ENCODE measurements around the gene CES2. TPM values are rescaled to one million over a fixed set of nuclear protein-coding genes. Genes with fewer than 3 reads are reported as not detected.
"Not testable (repeated sequence)": the region's sequence is repeated elsewhere in the genome, so short reads cannot be mapped to it uniquely, and the experiment has no call there.

Gene CES2
- total and polyA plus RNA-seq, 3 experiments from 2014 or later: 23.5 to 26.6 (median 23.8) TPM

DNA sequence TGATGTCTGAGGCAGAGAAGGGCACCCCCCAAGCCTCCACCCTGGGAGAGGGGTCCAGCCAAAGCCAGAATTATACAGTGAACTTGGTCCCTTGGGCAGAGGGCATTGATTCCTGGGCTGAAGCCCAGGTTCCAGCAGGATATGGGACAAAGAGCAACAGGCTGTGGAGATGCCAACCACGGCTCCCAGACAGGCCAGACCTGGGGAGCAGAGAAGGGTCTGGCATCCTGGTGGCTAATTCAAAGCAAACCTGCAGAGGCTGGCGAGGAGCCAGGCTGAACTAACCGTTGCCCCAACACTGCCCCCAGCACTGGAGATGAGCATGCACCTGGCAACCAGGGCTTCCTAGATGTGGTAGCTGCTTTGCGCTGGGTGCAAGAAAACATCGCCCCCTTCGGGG is 28.7 kb downstream of the CES2 start:
- Histone ChIP-seq H3K36me3 (ENCODE audit: insufficient read depth, low read length) (no peaks in the 10 kb centered on the region), H3K27ac (ENCODE audit: low read depth, low read length) (no peak overlapping the region), H3K4me1 (ENCODE audit: insufficient read depth, low read length) (no peaks in the 10 kb centered on the region), H3K4me3 (ENCODE audit: low read length) (no peak overlapping the region), H3K9me3 (ENCODE audit: low read length) (no peaks in the 10 kb centered on the region), H3K27me3 (ENCODE audit: insufficient read depth, low read length, poor library complexity, severe bottlenecking) (no peaks in the 10 kb centered on the region)
- peaks cover 10 to 12% of the 10 kb centered on the region in 2 donors for H3K27me3 Mint-ChIP-seq
- no peak overlapping the region for H3K4me3 Mint-ChIP-seq
- peaks cover 0 to 6% (median 2%) of the 10 kb centered on the region in 3 donors for H3K4me1 Mint-ChIP-seq
- H3K27ac Mint-ChIP-seq: no peak overlapping the region
- H3K36me3 Mint-ChIP-seq: no peaks in the 10 kb centered on the region
- no peaks in the 10 kb centered on the region for H3K9me3 Mint-ChIP-seq
- ChIA-PET CTCF (interaction anchor here (0.9 to 1.0 kb wide), 2 partner anchors 15 to 221 kb away, joined by 3 read pairs; no protein-coding TSS in a partner anchor), POLR2A (no interaction called here)
- no peak for DNase-seq

DNA sequence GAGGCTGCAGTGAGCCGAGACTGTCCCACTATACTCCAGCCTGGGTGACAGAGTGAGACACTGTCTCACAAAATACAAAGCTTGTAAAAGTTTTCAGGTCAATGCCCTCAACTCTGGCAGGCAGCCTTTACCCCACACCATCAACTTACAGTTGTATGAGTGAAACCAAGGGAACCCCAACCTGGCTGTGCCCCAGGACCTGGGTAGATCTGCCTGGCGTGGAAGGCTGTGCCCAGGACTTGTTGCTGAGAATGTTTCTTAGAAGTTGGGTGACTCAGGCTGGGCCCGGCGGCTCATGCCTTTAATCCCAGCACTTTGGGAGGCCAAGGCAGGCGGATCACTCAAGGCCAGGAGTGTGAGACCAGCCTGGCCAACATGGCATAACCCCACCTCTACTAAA is 33.5 kb downstream of the CES2 start:
- Mint-ChIP-seq H3K27ac (no peak overlapping the region), H3K36me3 (no peaks in the 10 kb centered on the region), H3K27me3 (peaks cover 12% of the 10 kb centered on the region in 2 donors), H3K4me3 (no peak overlapping the region), H3K4me1 (no peaks in the 10 kb centered on the region), H3K9me3 (no peaks in the 10 kb centered on the region)
- no peaks in the 10 kb centered on the region for H3K4me1 ChIP-seq (ENCODE audit: insufficient read depth, low read length)
- DNase-seq: no peak
- no peaks in the 10 kb centered on the region for H3K9me3 ChIP-seq (ENCODE audit: low read length)
- H3K4me3 ChIP-seq (ENCODE audit: low read length): no peak overlapping the region
- H3K27ac ChIP-seq (ENCODE audit: low read depth, low read length): no peak overlapping the region
- H3K36me3 ChIP-seq (ENCODE audit: insufficient read depth, low read length): no peaks in the 10 kb centered on the region
- POLR2A ChIA-PET: no interaction called here
- no peaks in the 10 kb centered on the region for H3K27me3 ChIP-seq (ENCODE audit: insufficient read depth, low read length, poor library complexity, severe bottlenecking)
- CTCF ChIA-PET: interaction anchor here (2.0 kb wide), 1 partner anchor 49 kb away, joined by 4 read pairs; no protein-coding TSS in a partner anchor

DNA sequence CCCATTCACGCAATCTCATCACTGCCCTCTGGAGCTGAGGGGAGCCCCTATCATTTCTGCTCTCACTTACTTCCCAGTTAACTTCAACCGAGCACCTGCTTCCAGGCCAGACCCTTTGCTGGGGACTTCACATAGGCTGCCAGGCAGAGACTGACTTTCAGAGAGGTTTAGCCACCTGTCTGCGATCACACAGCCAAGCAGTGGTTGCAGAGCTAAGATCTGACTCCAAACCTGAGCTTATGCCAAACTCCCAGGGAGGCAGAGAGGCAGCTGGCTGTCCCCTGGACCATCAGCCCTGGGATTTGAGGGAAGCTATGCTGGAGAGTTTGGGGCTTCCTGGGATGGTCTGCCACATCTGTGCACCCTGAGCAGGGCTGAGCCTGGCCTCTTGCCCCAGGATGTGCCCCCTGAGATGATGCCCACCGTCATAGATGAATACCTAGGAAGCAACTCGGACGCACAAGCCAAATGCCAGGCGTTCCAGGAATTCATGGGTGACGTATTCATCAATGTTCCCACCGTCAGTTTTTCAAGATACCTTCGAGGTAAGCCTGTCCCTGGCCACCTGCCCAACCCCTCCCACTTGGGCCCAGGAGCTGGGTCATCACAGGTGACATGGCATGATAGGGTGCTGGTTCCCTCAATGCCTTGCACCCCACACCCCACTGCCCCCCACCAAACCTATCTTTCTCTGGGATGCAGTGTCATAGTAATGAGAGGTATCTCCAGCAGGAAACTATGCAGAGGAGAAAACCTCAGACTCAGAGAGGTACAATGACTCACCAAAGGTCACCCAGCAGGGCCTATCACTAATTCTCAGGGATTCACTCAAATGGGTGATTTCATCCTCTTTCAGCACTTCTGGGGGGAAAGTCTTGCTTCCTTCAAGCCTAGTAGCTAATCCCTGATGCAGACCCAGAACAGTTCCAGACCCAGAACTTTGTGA is 35.7 kb downstream of the CES2 start:
- ChIA-PET CTCF (interaction anchor here (1.3 kb wide), 1 partner anchor 10 kb away, joined by 6 read pairs; the partner anchor contains the start of gene CES3), POLR2A (no interaction called here)
- DNase-seq: no peak
- H3K27me3 Mint-ChIP-seq: peaks cover 5 to 10% of the 10 kb centered on the region in 2 donors
- no peak overlapping the region for H3K27ac ChIP-seq (ENCODE audit: low read depth, low read length)
- H3K9me3 ChIP-seq (ENCODE audit: low read length): no peaks in the 10 kb centered on the region
- H3K27ac Mint-ChIP-seq: no peak overlapping the region
- H3K4me1 ChIP-seq (ENCODE audit: insufficient read depth, low read length): no peaks in the 10 kb centered on the region
- H3K27me3 ChIP-seq (ENCODE audit: insufficient read depth, low read length, poor library complexity, severe bottlenecking): no peaks in the 10 kb centered on the region
- H3K4me3 Mint-ChIP-seq: no peak overlapping the region
- H3K4me3 ChIP-seq (ENCODE audit: low read length): no peak overlapping the region
- H3K9me3 Mint-ChIP-seq: no peaks in the 10 kb centered on the region
- H3K36me3 Mint-ChIP-seq: no peaks in the 10 kb centered on the region
- H3K36me3 ChIP-seq (ENCODE audit: insufficient read depth, low read length): no peaks in the 10 kb centered on the region
- peaks cover 7 to 12% (median 9%) of the 10 kb centered on the region in 3 donors for H3K4me1 Mint-ChIP-seq

DNA sequence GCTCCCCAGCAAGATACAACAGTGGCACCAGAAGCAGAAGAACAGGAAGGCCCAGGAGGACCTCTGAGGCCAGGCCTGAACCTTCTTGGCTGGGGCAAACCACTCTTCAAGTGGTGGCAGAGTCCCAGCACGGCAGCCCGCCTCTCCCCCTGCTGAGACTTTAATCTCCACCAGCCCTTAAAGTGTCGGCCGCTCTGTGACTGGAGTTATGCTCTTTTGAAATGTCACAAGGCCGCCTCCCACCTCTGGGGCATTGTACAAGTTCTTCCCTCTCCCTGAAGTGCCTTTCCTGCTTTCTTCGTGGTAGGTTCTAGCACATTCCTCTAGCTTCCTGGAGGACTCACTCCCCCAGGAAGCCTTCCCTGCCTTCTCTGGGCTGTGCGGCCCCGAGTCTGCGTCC is 37.7 kb downstream of the CES2 start:
- ChIA-PET CTCF (interaction anchor here (1.5 to 1.9 kb wide), 2 partner anchors 182 to 212 kb away, joined by 5 to 10 read pairs; no protein-coding TSS in a partner anchor), POLR2A (no interaction called here)
- peak overlapping the region in 1 of 8 donors; percentile 24 for H3K27ac Mint-ChIP-seq

DNA sequence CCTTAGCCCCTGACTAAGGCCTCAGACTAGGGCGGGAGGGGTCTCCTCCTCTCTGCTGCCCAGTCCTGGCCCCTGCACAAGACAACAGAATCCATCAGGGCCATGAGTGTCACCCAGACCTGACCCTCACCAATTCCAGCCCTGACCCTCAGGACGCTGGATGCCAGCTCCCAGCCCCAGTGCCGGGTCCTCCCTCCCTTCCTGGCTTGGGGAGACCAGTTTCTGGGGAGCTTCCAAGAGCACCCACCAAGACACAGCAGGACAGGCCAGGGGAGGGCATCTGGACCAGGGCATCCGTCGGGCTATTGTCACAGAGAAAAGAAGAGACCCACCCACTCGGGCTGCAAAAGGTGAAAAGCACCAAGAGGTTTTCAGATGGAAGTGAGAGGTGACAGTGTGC is 38.4 kb downstream of the CES2 start:
- CTCF ChIA-PET: interaction anchor here (1.5 to 6.6 kb wide), 3 partner anchors 179 to 212 kb away, joined by 5 to 56 read pairs (median 10); partner anchors contain the start of gene B3GNT9
- H3K4me1 ChIP-seq (ENCODE audit: insufficient read depth, low read length): no peaks in the 10 kb centered on the region
- DNase-seq: no peak
- no peaks in the 10 kb centered on the region for H3K36me3 Mint-ChIP-seq
- no peaks in the 10 kb centered on the region for H3K36me3 ChIP-seq (ENCODE audit: insufficient read depth, low read length)
- H3K27me3 Mint-ChIP-seq: peaks cover 3 to 5% of the 10 kb centered on the region in 2 donors
- no peaks in the 10 kb centered on the region for H3K9me3 ChIP-seq (ENCODE audit: low read length)
- H3K27ac Mint-ChIP-seq: no peak overlapping the region
- no peak overlapping the region for H3K4me3 Mint-ChIP-seq
- H3K27ac ChIP-seq (ENCODE audit: low read depth, low read length): no peak overlapping the region
- no peaks in the 10 kb centered on the region for H3K9me3 Mint-ChIP-seq
- no peaks in the 10 kb centered on the region for H3K27me3 ChIP-seq (ENCODE audit: insufficient read depth, low read length, poor library complexity, severe bottlenecking)
- H3K4me1 Mint-ChIP-seq: peaks cover 7 to 16% (median 13%) of the 10 kb centered on the region in 3 donors
- POLR2A ChIA-PET: no interaction called here
- no peak overlapping the region for H3K4me3 ChIP-seq (ENCODE audit: low read length)

More for the DNA sequence above, 37.7 kb downstream of the CES2 start:
- DNase-seq: no peak
- H3K4me1 ChIP-seq (ENCODE audit: insufficient read depth, low read length): no peaks in the 10 kb centered on the region
- Mint-ChIP-seq H3K9me3 (no peaks in the 10 kb centered on the region), H3K36me3 (no peaks in the 10 kb centered on the region), H3K27me3 (peaks cover 3 to 5% of the 10 kb centered on the region in 2 donors), H3K4me1 (peaks cover 7 to 16% (median 13%) of the 10 kb centered on the region in 3 donors), H3K4me3 (no peak overlapping the region)
- H3K36me3 ChIP-seq (ENCODE audit: insufficient read depth, low read length): no peaks in the 10 kb centered on the region
- no peaks in the 10 kb centered on the region for H3K9me3 ChIP-seq (ENCODE audit: low read length)
- H3K4me3 ChIP-seq (ENCODE audit: low read length): no peak overlapping the region
- H3K27ac ChIP-seq (ENCODE audit: low read depth, low read length): no peak overlapping the region
- no peaks in the 10 kb centered on the region for H3K27me3 ChIP-seq (ENCODE audit: insufficient read depth, low read length, poor library complexity, severe bottlenecking)

DNA sequence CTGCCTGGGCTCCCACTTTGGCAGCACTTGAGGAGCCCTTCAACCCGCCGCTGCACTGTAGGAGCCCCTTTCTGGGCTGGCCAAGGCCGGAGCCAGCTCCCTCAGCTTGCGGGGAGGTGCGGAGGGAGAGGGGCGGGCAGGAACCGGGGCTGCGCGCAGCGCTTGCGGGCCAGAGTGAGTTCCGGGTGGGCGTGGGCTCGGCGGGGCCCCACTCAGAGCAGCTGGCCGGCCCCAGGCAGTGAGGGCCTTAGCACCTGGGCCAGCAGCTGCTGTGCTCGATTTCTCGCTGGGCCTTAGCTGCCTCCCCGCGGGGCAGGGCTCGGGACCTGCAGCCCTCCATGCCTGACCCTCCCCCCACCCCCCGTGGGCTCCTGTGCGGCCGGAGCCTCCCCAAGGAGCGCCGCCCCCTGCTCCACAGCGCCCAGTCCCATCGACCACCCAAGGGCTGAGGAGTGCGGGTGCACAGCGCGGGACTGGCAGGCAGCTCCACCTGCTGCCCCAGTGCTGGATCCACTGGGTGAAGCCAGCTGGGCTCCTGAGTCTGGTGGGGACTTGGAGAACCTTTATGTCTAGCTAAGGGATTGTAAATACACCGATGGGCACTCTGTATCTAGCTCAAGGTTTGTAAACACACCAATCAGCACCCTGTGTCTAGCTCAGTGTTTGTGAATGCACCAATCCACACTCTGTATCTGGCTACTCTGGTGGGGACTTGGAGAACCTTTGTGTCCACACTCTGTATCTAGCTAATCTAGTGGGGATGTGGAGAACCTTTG is 39.0 kb downstream of the CES2 start:
- Mint-ChIP-seq H3K4me1 (peaks cover 7 to 16% (median 13%) of the 10 kb centered on the region in 3 donors), H3K4me3 (peak overlapping the region in 6 of 7 donors; percentile 82 to 89 (median 85)), H3K27ac (peak overlapping the region in 2 of 8 donors; percentile 41 to 61)
- not testable (repeated sequence) for DNase-seq; H3K4me3 ChIP-seq (ENCODE audit: low read length); H3K27me3 ChIP-seq (ENCODE audit: insufficient read depth, low read length, poor library complexity, severe bottlenecking); H3K9me3 ChIP-seq (ENCODE audit: low read length); H3K9me3 Mint-ChIP-seq; H3K4me1 ChIP-seq (ENCODE audit: insufficient read depth, low read length); H3K27ac ChIP-seq (ENCODE audit: low read depth, low read length); H3K36me3 Mint-ChIP-seq; H3K36me3 ChIP-seq (ENCODE audit: insufficient read depth, low read length); H3K27me3 Mint-ChIP-seq
- POLR2A ChIA-PET: interaction anchor here (0.6 kb wide), 1 partner anchor 138 kb away, joined by 3 read pairs; no protein-coding TSS in a partner anchor
- CTCF ChIA-PET: interaction anchor here (1.1 to 6.6 kb wide), 5 partner anchors 10 to 442 kb away, joined by 3 to 56 read pairs (median 5); partner anchors contain the start of genes B3GNT9 and ZDHHC1

DNA sequence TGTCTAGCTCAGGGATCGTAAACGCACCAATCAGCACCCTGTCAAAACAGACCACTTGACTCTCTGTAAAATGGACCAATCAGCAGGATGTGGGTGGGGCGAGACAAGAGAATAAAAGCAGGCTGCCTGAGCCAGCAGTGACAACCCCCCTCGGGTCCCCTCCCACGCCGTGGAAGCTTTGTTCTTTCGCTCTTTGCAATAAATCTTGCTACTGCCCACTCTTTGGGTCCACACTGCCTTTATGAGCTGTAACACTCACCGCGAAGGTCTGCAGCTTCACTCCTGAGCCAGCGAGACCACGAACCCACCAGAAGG is 39.6 kb downstream of the CES2 start:
- H3K9me3 ChIP-seq (ENCODE audit: low read length); POLR2A ChIA-PET; H3K4me1 ChIP-seq (ENCODE audit: insufficient read depth, low read length); H3K27me3 ChIP-seq (ENCODE audit: insufficient read depth, low read length, poor library complexity, severe bottlenecking); H3K36me3 ChIP-seq (ENCODE audit: insufficient read depth, low read length); H3K9me3 Mint-ChIP-seq; H3K27ac ChIP-seq (ENCODE audit: low read depth, low read length); H3K36me3 Mint-ChIP-seq; H3K27me3 Mint-ChIP-seq: not testable (repeated sequence)
- peak overlapping the region in 4 of 8 donors; percentile 41 to 74 (median 58) for H3K27ac Mint-ChIP-seq
- peak overlapping the region; percentile 37 for H3K4me3 ChIP-seq (ENCODE audit: low read length)
- H3K4me1 Mint-ChIP-seq: peaks cover 7 to 16% (median 13%) of the 10 kb centered on the region in 3 donors
- peak overlapping the region; percentile 70 to 89 (median 84) for H3K4me3 Mint-ChIP-seq
- DNase-seq: peak; percentile 16 to 63 (median 28)
- CTCF ChIA-PET: interaction anchor here (1.1 to 6.6 kb wide), 4 partner anchors 9 to 442 kb away, joined by 3 to 56 read pairs (median 8); partner anchors contain the start of genes B3GNT9 and ZDHHC1

Measured in CD8-positive, alpha-beta memory T cell (primary cell).